HG03135 (cell line): ENCODE results near the gene DUSP15.

ENCODE experiments used
- ATAC-seq: cut with Tn5 transposase; IDR thresholded peaks from one replicate; pipeline ENCODE4 v1.9.1; 2021; ENCODE audit warnings: mild to moderate bottlenecking, moderate library complexity; ENCODE audit not compliant: unreplicated experiment

Gene DUSP15

GRCh38 chr20:31861135-31861384, 9.3 kb downstream of the DUSP15 start:
- peak; percentile 26 for ATAC-seq

GRCh38 chr20:31860390-31861134, 9.8 kb downstream of the DUSP15 start:
- no peak for ATAC-seq

- ATAC-seq: no peak
Observed at GRCh38 chr20:31859998-31860380, 10.3 kb downstream of the DUSP15 start.

GRCh38 chr20:31859266-31859997, 10.9 kb downstream of the DUSP15 start:
- ATAC-seq: no peak

- ATAC-seq: no peak
Observed at GRCh38 chr20:31858760-31859083, 11.6 kb downstream of the DUSP15 start.

- ATAC-seq: peak; percentile 68
Observed at GRCh38 chr20:31857861-31858759, 12.2 kb downstream of the DUSP15 start.

- ATAC-seq: no peak
Observed at GRCh38 chr20:31856516-31856915, 13.8 kb downstream of the DUSP15 start.

GRCh38 chr20:31853481-31853880, 16.8 kb downstream of the DUSP15 start:
- ATAC-seq: no peak

GRCh38 chr20:31851240-31851955, 18.9 kb downstream of the DUSP15 start:
- no peak for ATAC-seq

- ATAC-seq: no peak
Observed at GRCh38 chr20:31849306-31849930, 20.9 kb downstream of the DUSP15 start.

- no peak for ATAC-seq
Observed at GRCh38 chr20:31848088-31848999, 22.0 kb downstream of the DUSP15 start.

GRCh38 chr20:31846793-31847138, 23.6 kb downstream of the DUSP15 start:
- ATAC-seq: no peak

- no peak for ATAC-seq
Observed at GRCh38 chr20:31845300-31845863, 24.9 kb downstream of the DUSP15 start, which contains the start of gene FOXS1. TSS of gene FOXS1 (minus strand) at chr20:31845604. CDS start at chr20:31845542, 62 bp downstream.

GRCh38 chr20:31844737-31845299, 25.5 kb downstream of the DUSP15 start:
- ATAC-seq: no peak

- ATAC-seq: no peak
Observed at GRCh38 chr20:31843881-31844280, 26.4 kb downstream of the DUSP15 start.

GRCh38 chr20:31843288-31843687, 27.0 kb downstream of the DUSP15 start:
- no peak for ATAC-seq

- ATAC-seq: no peak
Observed at GRCh38 chr20:31842471-31843157, 27.7 kb downstream of the DUSP15 start.

- ATAC-seq: no peak
Observed at GRCh38 chr20:31841928-31842327, 28.4 kb downstream of the DUSP15 start.
